GM18519 (cell line): ENCODE data around the gene SLC13A3.

Experiments
- ATAC-seq: cut with Tn5 transposase; IDR thresholded peaks from one replicate; pipeline ENCODE4 v1.9.1; 2021; ENCODE audit warnings: mild to moderate bottlenecking, moderate library complexity; ENCODE audit not compliant: unreplicated experiment, low FRiP score

SLC13A3 gene

GRCh38 chr20:46563170-46563859 lies 87.9 kb downstream of the SLC13A3 start:
- no peak for ATAC-seq

GRCh38 chr20:46562373-46563169 lies 88.7 kb downstream of the SLC13A3 start:
- ATAC-seq, result no peak

DNA sequence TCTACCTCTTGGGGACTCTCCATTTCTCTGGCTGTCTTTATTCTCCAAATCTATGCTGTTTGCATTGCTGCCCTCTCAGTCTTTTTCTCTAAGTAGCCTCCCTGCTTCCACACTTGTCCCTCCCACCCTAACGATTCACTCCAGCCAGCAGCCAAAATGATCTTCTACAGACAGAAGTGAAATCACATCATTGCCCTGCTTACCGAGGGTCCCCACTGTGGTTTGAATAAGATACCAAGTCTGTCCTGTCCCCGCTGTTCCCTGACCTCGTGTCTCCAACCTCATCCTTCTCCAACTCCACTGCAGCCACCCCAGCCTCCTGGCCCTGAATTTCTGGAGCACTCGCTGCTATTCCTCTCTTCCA lies 89.3 kb downstream of the SLC13A3 start:
- ATAC-seq, result no peak

DNA sequence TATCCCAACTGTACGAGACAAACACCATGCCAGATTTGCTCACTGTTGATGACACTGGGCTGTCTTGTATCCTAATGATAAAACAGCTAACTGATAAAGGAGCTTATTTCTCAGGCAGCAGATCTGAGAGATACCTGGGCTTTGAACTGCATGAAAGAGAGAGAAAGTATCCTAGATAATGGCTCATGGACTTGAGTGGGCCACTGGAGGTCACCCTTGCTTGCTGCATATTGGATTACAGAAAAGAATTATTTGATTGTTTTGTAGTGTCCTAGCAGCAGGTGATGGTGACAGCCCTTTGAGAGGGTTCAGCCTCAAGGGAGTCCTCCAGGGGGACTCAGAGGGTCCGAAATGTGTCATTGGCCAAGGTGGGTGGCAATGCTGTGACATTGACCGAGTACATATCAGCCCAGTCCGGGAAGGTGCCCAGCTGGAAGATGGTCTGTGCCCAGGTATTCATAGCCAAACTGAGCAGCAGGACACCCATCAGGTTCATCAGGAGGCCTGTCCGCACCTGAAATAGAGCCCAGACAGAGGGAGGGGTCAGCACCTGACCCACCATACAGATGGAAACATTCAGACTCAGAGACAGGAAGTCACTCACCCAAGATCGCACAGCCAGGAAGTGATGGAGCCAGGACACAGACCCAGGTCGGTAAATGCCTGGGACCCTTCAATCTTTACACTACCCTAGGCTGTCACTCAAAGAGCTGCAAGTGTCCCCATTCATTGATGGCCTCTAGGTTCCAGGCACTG lies 91.4 kb downstream of the SLC13A3 start:
- no peak for ATAC-seq

GRCh38 chr20:46559001-46559400 lies 92.3 kb downstream of the SLC13A3 start:
- no peak for ATAC-seq

DNA sequence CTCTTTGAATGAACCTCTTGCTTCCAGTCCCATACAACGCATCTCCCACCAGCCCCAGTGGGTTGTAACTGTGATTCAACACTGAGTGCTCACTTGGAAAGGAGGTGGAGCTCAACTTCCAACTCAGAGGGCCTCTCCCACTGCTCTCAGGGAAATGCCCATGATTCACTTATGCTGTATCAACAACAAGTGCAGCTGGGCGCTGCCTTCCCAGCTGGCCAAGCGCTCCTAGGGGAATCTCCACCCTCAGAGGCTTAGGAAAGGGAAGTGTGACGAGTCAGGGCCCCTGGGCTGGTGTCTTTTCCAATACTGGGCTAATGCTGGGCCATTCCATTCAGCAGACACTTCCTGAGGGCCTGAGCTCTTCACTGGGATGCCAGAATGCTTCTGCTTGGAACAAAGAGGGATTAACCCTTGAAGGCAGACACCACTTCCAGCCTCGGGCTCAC lies 92.7 kb downstream of the SLC13A3 start:
- ATAC-seq, result no peak

GRCh38 chr20:46557231-46557956 lies 93.9 kb downstream of the SLC13A3 start:
- ATAC-seq, result no peak

- no peak for ATAC-seq
These were observed 95.8 kb downstream of the SLC13A3 start for GRCh38 chr20:46555370-46555956.

GRCh38 chr20:46554828-46555227 lies 96.4 kb downstream of the SLC13A3 start:
- ATAC-seq, result no peak

DNA sequence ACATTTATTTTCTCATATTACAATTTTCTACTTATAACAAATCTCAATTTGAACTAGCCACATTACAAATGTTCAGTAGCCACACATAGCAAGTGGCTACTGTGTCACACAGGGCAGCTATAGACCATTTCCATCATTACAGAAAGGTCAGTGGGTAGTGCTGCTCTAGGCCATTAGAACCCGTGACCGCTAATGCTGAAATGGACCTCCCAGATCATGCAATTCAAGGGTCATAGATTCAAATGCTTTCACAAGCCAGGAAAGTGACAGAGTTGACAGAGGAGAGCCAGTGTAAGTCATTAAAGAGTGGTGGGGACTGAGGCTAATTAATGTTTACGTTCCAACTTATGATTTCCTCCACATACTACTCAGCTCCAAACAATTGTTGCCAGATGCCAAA lies 97.3 kb downstream of the SLC13A3 start:
- ATAC-seq, result no peak

DNA sequence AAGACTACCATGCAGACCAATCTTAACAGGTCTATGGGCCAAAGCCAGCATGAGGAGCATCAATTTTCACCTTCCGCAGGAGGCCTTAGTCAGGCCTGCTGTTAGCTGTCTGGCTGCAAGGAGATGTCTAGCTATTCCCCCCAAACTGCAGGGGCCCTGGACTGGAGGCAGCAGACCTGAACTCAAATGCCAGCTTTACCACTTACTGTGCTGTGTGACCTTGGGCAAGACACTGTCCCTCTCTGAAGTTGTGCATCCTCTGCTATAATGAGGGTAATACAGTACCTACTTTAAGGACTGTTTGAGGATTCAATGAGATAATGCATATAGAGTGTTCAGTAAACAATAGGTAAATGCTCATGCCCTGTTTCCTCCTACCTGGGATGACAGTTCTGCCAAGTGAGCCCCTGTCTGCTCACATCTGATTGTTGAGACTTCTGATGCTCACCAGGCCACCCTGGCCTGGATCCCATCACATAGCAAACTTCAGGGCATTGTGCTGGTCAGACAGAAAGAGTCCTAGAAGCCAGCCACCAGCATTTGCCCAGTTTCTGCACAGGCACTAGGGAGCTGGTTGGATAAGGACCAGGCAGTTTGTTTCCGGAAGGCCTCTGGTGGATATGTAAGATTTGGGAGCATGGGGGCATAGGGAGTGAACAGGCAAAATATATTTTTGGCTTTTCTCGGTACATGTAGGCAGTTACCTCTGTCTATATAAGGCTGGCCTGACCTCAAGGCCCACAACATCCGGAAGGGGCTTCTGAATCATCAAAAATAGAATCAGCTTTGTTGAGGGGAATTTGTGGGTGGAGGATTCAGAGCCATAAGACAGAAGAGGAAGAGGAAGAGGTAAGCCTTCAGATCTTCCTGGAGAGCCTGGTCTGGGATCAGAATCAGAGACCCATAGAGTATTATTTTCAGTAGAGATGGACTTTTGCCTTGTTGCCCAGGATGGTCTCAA lies 98.5 kb downstream of the SLC13A3 start:
- no peak for ATAC-seq

GRCh38 chr20:46551522-46552381 lies 99.5 kb downstream of the SLC13A3 start:
- ATAC-seq, result no peak

- ATAC-seq, result no peak
These were observed 100.8 kb downstream of the SLC13A3 start, which contains the start of gene OCSTAMP for GRCh38 chr20:46550461-46550860. Gene OCSTAMP (minus strand): TSS chr20:46550654. CDS start chr20:46550560, 94 bp downstream.

DNA sequence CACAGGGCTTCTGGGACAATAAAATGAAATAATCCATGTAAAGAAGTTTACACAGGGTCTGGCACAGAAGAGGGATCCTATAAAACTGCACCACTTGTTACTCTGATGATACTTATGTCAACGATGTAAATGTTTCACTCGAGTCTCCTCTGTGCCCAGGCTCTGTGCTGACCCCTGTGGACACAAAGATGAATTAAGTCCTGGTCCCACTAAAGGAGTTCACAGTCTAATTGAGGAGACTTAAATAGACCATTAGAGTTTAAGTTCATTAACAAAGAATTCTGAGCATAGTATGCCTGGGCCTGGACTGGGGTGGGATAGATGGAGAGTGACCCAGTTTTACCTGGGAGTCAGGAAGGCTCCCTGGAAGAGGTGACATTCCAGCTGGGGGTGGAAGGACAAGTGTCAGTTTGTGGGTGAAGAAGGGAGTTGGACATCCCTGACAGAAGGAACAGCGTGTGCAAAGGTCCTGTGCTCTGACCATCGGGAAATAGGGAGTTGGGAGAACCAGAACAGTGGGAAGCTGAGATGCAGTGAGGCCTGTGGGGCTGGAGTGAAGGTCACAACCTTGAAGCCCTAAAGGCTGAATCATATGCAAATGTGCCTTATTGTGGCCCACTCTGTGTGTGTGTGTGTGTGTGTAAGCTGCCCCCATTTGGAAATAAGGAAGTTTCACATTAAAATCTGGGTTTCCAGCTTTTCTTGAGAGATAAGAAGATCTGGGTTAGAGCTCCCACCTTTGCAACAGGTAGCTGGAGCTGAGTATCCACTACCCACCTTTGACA lies 101.9 kb downstream of the SLC13A3 start:
- no peak for ATAC-seq

GRCh38 chr20:46548688-46549087 lies 102.6 kb downstream of the SLC13A3 start:
- no peak for ATAC-seq

- ATAC-seq, result no peak
These were observed 103.3 kb downstream of the SLC13A3 start for GRCh38 chr20:46547995-46548394.

DNA sequence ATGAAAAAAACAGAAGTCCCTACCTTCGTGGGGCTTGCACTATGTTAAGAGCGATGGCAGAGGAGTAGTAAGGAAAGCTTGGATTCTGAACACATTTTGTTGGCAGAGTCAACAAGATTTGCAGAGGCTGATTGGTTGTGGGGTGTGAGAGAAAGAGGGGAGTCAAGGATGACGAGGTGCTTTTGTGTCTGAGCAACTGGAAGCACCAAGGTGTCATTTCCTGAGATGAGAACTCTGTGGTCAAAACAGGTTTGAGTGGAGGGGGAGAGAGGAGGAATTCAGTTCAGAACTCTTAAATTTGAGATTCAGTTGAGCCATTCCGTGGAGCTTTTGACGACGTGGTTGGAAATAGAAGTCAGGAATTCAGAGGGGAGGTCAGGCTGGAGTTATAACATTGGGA lies 104.3 kb downstream of the SLC13A3 start:
- ATAC-seq, result no peak
